Uterus (tissue), 4 donors: ENCODE measurements around the gene SH2D7. TPM values are rescaled to one million over a fixed set of nuclear protein-coding genes. Genes with fewer than 3 reads are reported as not detected.

ENCODE experiments used
- DNase-seq, 2 donors: peaks; one replicate each; pipeline ENCODE4 v3.0.0-alpha.2; 2019 to 2020
- H3K27ac ChIP-seq, 2 donors: fragments of 200-600 bp; sonication (generic); 1 replicate in 1 of 2; 2 replicates in 1 of 2; pipeline ENCODE4 v1.5.1; 2016 to 2018
- H3K27me3 ChIP-seq, 2 donors: fragments of 200-600 bp; sonication (generic); one replicate each; pipeline ENCODE4 v1.5.1; 2018 to 2019; ENCODE audit warnings: control low read depth in 1 of 2
- H3K36me3 ChIP-seq, 2 donors: fragments of 200-600 bp; sonication (generic); one replicate each; pipeline ENCODE4 v1.5.1; 2019; ENCODE audit warnings: control low read depth in 1 of 2
- H3K4me1 ChIP-seq, 2 donors: fragments of 200-600 bp; sonication (generic); one replicate each; pipeline ENCODE4 v1.5.1; 2018 to 2019; ENCODE audit warnings: control low read depth in 1 of 2
- H3K4me3 ChIP-seq, 2 donors: fragments of 200-600 bp; sonication (generic); 1 replicate in 1 of 2; 2 replicates in 1 of 2; pipeline ENCODE4 v1.5.1; 2018 to 2019; ENCODE audit warnings: mild to moderate bottlenecking in 1 of 2
- H3K9me3 ChIP-seq, 2 donors: fragments of 200-600 bp; sonication (generic); one replicate each; pipeline ENCODE4 v1.5.1; 2019; ENCODE audit warnings: control low read depth in 1 of 2
- POLR2A ChIP-seq, 2 donors: fragments of 450-650 bp; IDR thresholded peaks; one replicate each; pipeline ENCODE4 v1.6.1; 2016; ENCODE audit warnings: antibody characterized with exemption in 2 of 2, mild to moderate bottlenecking in 1 of 2, moderate library complexity in 1 of 2
- intact Hi-C: fragments of 100-400 bp; cut with DNase I; formaldehyde crosslinking; loops from one replicate; pipeline ENCODE4 v1.15.1; 2023; ENCODE audit warnings: low total_unique reads
- total RNA-seq, 4 donors: library from RNA; depleted of rRNA in 3 of 4; stranded (reverse); fragments of >200 nt in 3 of 4; gene quantifications; one replicate each; pipeline versions ENCODE4 v1.1.0 to v1.2.4, GENCODE V29; 2014 to 2023
- TF ChIP-seq, protein P1 (sequence below), 4 experiments: fragments of 200-600 bp in 2 of 4; fragments of 450-650 bp in 2 of 4; sonication (generic) in 2 of 4; IDR thresholded peaks; one replicate each; pipeline ENCODE4 v1.5.1; 2016 to 2019; ENCODE audit warnings: antibody characterized with exemption in 4 of 4, mild to moderate bottlenecking in 2 of 4, moderate library complexity in 1 of 4
- donor health status: DM: yes; HTN: yes; CAD: no.

SH2D7 gene
- total RNA-seq, 4 donors from 2014 or later = not detected

DNA sequence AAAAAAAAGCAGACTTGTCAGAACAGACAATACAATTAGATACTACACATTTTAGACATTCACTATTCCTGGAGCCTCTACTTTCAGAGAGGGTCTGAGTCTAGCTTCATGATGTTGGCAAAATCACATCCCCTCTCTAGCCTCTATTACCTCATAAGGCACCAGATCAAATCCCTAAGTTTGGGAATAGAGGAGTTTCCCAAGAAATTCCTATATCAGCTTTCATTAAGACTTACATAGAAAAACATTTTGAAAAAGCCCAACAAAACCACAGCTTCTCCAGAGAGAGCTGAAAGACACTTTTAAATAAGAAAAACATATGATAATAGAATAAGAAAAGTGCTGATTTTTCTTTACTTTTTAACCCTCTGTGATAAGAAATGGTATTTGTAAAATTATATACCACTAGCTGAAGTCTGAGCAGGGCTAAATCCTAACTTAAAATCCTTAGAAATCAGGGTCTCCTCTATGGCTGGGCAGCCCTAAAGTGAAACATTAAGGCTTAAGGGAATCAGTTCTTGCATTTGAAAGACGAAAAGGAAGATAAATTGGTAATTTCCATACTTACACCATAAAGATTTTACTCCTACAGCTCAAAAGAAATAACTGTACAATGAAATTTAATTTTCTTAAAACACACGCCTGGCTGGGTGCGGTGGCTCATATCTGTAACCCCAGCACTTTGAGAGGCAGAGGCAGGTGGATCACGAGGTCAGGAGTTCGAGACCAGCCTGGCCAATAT, 19.1 kb upstream of the SH2D7 start:
- Histone ChIP-seq H3K27ac (peak overlapping the region; percentile 80 to 92), H3K4me3 (no peak overlapping the region), H3K36me3 (no peaks in the 10 kb centered on the region), H3K9me3 (no peaks in the 10 kb centered on the region), H3K27me3 (no peaks in the 10 kb centered on the region), H3K4me1 (peaks cover 12 to 18% of the 10 kb centered on the region in 2 donors)
- intact Hi-C loops = loop anchor here (10.0 kb wide), 1 partner anchor 68 kb away; no protein-coding TSS in a partner anchor
- TF ChIP-seq, protein P1, sequence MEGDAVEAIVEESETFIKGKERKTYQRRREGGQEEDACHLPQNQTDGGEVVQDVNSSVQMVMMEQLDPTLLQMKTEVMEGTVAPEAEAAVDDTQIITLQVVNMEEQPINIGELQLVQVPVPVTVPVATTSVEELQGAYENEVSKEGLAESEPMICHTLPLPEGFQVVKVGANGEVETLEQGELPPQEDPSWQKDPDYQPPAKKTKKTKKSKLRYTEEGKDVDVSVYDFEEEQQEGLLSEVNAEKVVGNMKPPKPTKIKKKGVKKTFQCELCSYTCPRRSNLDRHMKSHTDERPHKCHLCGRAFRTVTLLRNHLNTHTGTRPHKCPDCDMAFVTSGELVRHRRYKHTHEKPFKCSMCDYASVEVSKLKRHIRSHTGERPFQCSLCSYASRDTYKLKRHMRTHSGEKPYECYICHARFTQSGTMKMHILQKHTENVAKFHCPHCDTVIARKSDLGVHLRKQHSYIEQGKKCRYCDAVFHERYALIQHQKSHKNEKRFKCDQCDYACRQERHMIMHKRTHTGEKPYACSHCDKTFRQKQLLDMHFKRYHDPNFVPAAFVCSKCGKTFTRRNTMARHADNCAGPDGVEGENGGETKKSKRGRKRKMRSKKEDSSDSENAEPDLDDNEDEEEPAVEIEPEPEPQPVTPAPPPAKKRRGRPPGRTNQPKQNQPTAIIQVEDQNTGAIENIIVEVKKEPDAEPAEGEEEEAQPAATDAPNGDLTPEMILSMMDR (IDR thresholded peaks at IDR 0.05) = no peak
- TF ChIP-seq POLR2A (IDR thresholded peaks at IDR 0.05) = no peak
- DNase-seq = no peak

DNA sequence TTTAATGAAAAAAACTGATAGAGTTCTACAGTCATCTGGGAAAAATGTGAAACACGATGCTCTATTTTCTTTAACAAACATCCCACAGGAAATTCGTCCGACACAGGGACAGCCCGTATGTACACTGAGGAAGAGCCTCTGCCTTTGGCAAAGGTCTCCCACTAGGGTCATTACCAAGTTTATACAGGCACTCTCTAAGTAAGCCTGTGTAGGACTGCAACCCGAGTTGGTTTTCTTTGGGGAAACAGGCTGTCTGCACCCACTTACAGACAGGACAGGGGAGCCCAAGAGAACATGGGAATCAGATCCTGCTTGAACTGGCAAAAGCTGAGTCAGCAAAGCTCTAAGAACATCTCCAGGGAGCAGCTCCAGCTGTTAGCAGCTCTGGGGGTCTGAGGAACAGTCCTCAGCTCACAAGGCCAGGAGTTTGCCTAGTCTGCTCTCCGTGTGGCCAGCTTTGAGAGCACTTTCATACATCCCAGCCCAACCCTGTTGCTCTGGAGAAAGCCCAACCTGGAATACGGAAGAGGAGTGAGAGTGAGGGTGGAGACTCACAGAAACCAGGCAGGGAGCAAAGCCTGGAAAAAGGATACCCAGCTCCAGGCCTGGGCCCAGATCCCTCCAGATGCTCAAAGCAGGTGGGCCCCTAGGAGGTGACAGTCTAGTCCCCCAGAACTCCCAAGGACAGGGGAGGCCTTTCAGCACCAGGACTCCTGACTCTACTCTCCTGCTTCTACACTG, 16.7 kb upstream of the SH2D7 start:
- DNase-seq = peak; percentile 52 to 59
- Histone ChIP-seq H3K4me1 (peaks cover 0 to 7% of the 10 kb centered on the region in 2 donors), H3K36me3 (no peaks in the 10 kb centered on the region), H3K27me3 (no peaks in the 10 kb centered on the region), H3K4me3 (peak overlapping the region; percentile 41 to 96), H3K27ac (peak overlapping the region; percentile 88 to 95), H3K9me3 (no peaks in the 10 kb centered on the region)
- TF ChIP-seq POLR2A (IDR thresholded peaks at IDR 0.05) = peak in 1 of 2 donors; percentile 20
- TF ChIP-seq, protein P1 (IDR thresholded peaks at IDR 0.05) = no peak
- intact Hi-C loops = loop anchor here (10.0 kb wide), 1 partner anchor 71 kb away; no protein-coding TSS in a partner anchor

DNA sequence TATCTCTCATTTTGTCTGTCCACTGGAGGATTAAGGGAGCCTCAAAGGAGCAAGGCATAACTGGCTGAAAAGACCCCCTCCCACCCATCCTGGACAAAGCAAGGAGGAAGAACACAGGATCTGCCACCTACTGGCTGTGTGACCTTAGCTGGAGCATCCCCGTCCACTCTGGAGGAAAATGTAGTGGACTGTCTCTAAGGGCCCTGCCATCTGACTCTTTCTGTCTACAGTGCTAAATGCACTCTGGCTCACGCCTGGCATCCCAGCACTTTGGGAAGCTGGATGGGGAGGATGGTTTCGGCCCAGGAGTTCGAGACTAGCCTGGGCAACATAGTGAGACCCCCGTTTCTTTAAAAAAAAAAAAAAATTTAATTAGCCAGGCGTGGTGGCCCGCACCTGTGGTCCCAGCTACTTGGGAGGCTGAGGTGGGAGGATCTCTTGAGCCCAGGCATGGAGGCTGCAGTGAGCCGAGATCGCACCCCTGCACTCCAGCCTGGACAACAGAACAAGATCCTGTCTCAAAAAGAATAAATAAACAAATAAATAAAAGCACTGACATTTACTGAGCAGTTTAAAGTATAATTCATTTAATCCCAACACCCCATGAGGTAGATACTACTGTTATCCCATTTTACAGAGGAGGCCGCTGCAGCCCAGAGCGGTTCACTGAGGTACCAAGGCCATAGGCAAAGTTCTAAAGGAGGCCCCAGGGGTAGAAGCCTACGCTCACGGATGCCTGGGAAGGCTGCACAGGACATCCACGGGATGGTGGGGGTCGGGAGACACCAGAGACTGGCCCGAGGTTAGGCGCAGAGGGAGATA, 15.9 kb upstream of the SH2D7 start:
- no peaks in the 10 kb centered on the region for H3K27me3 ChIP-seq
- H3K36me3 ChIP-seq = no peaks in the 10 kb centered on the region
- TF ChIP-seq, protein P1 (IDR thresholded peaks at IDR 0.05) = peak in 1 of 4 experiments; percentile 19
- no peak for TF ChIP-seq POLR2A (IDR thresholded peaks at IDR 0.05)
- peak overlapping the region; percentile 41 to 96 for H3K4me3 ChIP-seq
- H3K9me3 ChIP-seq = no peaks in the 10 kb centered on the region
- DNase-seq = no peak
- H3K4me1 ChIP-seq = peaks cover 0 to 7% of the 10 kb centered on the region in 2 donors
- intact Hi-C loops = loop anchor here (10.0 kb wide), 1 partner anchor 72 kb away; no protein-coding TSS in a partner anchor
- peak overlapping the region; percentile 88 to 95 for H3K27ac ChIP-seq

DNA sequence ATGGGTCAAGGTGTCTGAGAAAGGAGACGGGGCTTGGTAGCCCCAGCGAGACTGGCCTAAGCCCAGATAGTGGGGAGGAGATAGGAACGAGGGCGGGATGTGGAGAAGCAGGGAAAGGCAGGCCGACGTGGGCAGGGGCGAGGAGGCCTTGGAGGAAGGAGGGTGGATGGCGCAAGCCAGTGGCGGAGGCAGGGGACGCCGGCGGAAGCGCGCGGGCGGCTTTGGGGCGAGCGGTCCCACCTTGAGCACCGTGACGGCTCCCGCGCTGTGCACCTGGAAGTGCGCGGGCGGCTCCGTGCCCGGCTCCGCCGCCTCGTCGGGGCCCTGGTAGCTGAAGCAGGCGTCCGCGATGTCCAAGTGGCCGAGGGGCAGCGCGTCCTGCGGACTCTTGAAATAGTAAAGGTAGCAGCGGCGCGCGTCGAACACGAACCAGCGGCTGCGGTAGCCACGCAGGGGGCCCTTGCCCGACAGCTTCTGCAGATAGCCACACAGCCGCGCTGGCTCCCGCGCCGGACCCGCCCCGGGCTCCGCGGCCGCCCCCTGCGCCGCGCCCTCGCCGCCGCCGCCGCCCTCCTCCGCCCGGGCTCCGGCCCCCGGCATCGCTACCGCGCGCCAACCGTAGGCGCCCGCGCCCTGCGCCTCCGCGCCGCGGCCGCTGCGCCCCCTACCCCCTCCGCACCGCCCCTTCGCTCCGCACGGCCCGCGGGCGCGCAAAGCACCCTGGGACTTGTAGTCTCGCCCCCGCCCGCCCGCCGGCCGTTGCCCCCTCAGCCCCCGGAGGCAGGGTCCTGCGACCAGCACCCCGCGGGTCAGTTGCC, 15.1 kb upstream of the SH2D7 start, which contains the start of gene TBC1D2B:
Gene TBC1D2B (minus strand): TSS at position 659 of the 818 bp plus-strand sequence. CDS start 59 bp downstream, at position 600.
- H3K27me3 ChIP-seq = no peaks in the 10 kb centered on the region
- TF ChIP-seq, protein P1 (IDR thresholded peaks at IDR 0.05) = peak in 3 of 4 experiments; percentile 21 to 33 (median 27)
- TF ChIP-seq POLR2A (IDR thresholded peaks at IDR 0.05) = peak in 1 of 2 donors; percentile 35
- peak; percentile 58 to 69 for DNase-seq
- H3K9me3 ChIP-seq = no peaks in the 10 kb centered on the region
- peak within 1 kb of the TSS; percentile 88 to 95 for H3K27ac ChIP-seq
- intact Hi-C loops = loop anchor here (10.0 kb wide), 1 partner anchor 72 kb away; no protein-coding TSS in a partner anchor
- peaks cover 0 to 2% of the 10 kb centered on the region in 2 donors for H3K4me1 ChIP-seq
- H3K36me3 ChIP-seq = no peaks in the 10 kb centered on the region
- peak within 1 kb of the TSS; percentile 41 to 96 for H3K4me3 ChIP-seq
